ACC112 (cell line): Measurements from ENCODE around the gene COL6A1.
A peak's percentile ranks its signal among the peaks of the same experiment; 100 is the strongest.

ENCODE experiments used
- H2AFZ ChIP-seq: fragments of 200-600 bp; sonication (generic); one replicate; pipeline ENCODE4 v1.6.0; 2017; ENCODE audit warnings: antibody characterized with exemption, low read length; ENCODE audit not compliant: unreplicated experiment
- H3K27ac ChIP-seq: fragments of 200-600 bp; sonication (generic); 2 replicates; pipeline ENCODE4 v1.5.1; 2014; ENCODE audit warnings: low read depth, mild to moderate bottlenecking, antibody characterized with exemption, low read length, moderate library complexity
- H3K27me3 ChIP-seq: fragments of 200-600 bp; sonication (generic); 2 replicates; pipeline ENCODE4 v1.6.1; 2014; ENCODE audit warnings: mild to moderate bottlenecking, antibody characterized with exemption, low read length, moderate library complexity, mixed read lengths; ENCODE audit not compliant: insufficient read depth
- H3K36me3 ChIP-seq: fragments of 200-600 bp; sonication (generic); 2 replicates; pipeline ENCODE4 v1.6.1; 2016; ENCODE audit warnings: mild to moderate bottlenecking, antibody characterized with exemption, low read length, moderate library complexity, mixed read lengths; ENCODE audit not compliant: insufficient read depth
- H3K4me1 ChIP-seq: fragments of 200-600 bp; sonication (generic); one replicate; pipeline ENCODE4 v1.6.1; 2016; ENCODE audit warnings: low read length, mixed read lengths; ENCODE audit not compliant: insufficient read depth, unreplicated experiment, control insufficient read depth
- H3K4me3 ChIP-seq: fragments of 200-600 bp; sonication (generic); 2 replicates; pipeline ENCODE4 v1.5.1; 2014; ENCODE audit warnings: mild to moderate bottlenecking, low read depth, low read length
- H3K79me2 ChIP-seq: fragments of 200-600 bp; sonication (generic); one replicate; pipeline ENCODE4 v1.6.0; 2016; ENCODE audit warnings: low read length; ENCODE audit not compliant: control insufficient read depth, unreplicated experiment, insufficient read depth

The COL6A1 gene

DNA sequence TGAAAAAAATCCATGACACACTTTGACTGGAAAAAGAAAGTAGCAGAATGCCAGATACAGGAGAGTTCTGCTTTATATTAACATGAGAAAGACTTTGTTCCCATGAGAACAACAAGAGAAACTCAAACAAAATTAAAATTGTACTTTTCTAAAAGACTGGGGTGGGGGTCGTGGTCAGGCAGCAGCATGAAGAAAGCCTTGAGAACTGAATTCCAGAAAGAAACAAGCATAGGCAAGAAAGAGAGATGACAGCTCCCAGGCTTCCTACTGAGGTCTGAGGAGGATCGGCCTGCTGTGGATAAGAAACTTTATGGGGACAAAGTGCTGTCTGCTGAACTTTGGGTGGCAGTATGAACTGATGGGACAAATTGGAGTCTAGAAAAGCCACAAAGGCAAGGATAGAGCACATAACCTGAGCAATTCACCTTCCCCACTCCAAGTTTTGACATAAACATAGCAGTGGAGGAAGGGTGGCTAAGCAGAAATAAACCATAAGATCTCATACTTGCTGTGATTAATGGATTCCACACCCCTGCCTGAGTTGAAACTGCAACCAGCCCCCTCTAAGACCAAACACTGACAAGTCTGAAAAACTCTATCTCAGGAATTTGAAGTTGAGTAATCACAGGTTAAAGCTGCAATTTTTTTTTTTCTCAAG is 43.7 kb downstream of the COL6A1 start:
- H3K36me3 ChIP-seq: no peaks in the 10 kb centered on the region
- H3K4me3 ChIP-seq: peak overlapping the region; percentile 2
- H2AFZ ChIP-seq: peak overlapping the region; percentile 5
- peaks cover 25% of the 10 kb centered on the region for H3K4me1 ChIP-seq
- no peaks in the 10 kb centered on the region for H3K79me2 ChIP-seq
- H3K27ac ChIP-seq: peak overlapping the region; percentile 64
- no peaks in the 10 kb centered on the region for H3K27me3 ChIP-seq

DNA sequence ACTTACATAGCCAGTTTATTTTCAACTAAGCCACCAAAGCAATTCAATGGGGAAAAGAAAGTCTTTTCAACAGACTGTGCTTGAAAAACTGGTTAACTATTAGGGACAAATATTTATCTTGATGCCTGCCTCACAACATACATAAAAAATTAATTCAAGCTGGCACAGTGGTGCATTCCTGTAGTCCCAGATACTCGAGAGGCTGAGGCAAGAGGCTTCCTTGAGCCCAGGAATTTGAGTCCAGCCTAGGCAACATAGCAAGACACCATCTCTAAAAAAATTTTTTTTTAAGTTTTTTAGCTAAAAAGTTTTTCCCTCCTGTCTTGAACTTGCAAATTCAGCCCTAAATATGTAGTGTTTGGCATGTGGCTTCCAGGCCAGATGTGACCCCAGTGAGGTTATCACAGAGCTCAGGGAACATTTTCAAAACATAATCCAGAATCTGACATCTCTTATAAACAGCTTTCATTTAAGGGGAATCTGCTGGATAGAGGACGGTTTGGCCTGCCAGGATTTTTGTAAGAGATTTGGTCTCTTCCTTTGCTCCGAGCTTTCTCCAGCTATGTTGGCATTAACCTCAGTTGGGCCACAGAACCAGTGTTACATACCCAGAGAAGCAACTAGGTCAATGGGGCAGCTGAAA is 46.4 kb downstream of the COL6A1 start:
- Histone ChIP-seq H3K36me3 (no peaks in the 10 kb centered on the region), H3K4me3 (no peak overlapping the region), H3K27me3 (no peaks in the 10 kb centered on the region)

DNA sequence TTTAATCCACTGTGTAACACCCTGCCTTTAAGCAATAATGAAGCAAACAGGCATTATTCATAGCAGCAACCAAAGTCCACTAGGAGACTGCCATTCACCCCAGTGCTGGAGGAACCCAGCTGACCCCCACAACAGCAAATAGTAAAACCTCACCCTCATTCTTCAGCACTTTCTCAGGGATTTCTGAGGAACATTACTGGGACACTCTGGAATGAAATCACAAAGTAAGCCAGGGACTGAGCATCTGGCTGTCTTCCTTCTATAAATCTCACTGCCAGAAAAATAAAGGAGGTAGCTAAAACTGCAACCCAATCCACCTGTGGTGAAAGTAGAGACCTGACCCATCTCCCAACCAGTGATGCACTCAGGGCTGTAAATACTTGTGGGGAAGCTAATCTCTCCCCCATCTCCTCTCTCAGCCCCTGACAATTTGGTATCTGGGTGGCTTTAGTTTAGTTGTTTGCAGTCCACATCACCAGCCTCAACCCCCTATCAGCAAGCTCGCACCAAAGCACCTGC is 47.1 kb downstream of the COL6A1 start:
- Histone ChIP-seq H3K27ac (no peak overlapping the region), H3K4me1 (peaks cover 25% of the 10 kb centered on the region), H3K27me3 (no peaks in the 10 kb centered on the region), H2AFZ (no peak overlapping the region), H3K36me3 (no peaks in the 10 kb centered on the region), H3K4me3 (no peak overlapping the region), H3K79me2 (no peaks in the 10 kb centered on the region)

More for the DNA sequence above, 46.4 kb downstream of the COL6A1 start:
- Histone ChIP-seq H3K79me2 (no peaks in the 10 kb centered on the region), H3K27ac (no peak overlapping the region), H3K4me1 (peaks cover 25% of the 10 kb centered on the region), H2AFZ (peak overlapping the region; percentile 7)

DNA sequence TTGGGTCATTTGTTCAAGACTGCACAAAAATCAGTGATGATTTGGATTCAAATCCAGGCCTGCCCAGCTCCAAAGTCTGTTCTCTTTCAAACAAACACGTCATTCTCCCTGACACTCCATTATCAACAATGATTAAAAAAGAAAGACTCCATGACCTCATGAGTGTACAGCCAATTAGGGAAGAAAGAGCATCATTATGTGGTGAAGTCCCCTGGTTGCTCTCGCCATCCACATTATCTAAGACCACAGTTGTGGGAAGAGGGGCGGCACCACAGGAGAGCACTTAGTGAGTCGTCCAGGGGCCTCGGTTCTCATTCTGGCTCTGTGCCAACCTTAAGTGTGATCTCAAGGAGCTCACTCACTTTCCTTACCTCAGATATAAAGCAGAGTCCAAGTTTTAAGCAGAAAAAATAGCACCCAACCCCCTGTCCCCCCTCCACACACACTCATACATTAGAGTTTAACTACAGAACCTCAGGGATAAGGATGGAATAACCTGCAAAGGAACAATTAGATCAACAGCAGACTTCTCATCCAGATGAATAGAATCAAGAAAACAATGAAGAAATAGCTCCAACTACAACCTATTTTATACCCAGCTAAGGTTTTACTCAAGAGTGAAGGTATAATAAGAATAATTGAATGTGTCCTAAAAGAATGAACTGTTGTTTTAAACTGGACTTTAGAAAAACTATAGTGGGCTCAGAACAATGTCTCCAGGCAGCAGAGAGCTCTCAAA is 47.8 kb downstream of the COL6A1 start:
- H3K79me2 ChIP-seq: no peaks in the 10 kb centered on the region
- H3K4me3 ChIP-seq: no peak overlapping the region
- H2AFZ ChIP-seq: no peak overlapping the region
- no peaks in the 10 kb centered on the region for H3K27me3 ChIP-seq
- peaks cover 24% of the 10 kb centered on the region for H3K4me1 ChIP-seq
- H3K36me3 ChIP-seq: no peaks in the 10 kb centered on the region
- H3K27ac ChIP-seq: no peak overlapping the region

DNA sequence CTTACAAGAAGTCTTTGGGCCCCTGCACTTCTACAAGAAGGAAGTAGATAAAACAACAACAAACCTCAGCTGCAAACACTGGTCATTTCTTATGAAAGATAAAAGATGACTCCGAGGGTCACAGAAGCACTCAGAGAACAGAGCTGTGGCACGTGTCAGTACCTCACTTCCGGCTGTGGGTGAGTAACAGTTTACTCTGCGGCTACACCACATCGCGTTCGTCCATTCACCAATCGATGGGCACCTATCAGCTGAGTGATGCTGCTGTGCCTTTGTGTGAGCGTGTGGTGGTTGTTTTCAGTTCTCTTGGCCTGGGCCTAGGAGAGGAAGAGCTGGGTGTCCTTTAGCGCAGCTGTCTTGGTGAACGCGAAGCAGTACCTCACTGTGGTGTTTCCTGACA is 49.9 kb downstream of the COL6A1 start:
- Histone ChIP-seq H3K27me3 (no peaks in the 10 kb centered on the region), H3K4me3 (no peak overlapping the region), H2AFZ (no peak overlapping the region), H3K36me3 (no peaks in the 10 kb centered on the region), H3K4me1 (peaks cover 6% of the 10 kb centered on the region), H3K27ac (no peak overlapping the region), H3K79me2 (no peaks in the 10 kb centered on the region)

DNA sequence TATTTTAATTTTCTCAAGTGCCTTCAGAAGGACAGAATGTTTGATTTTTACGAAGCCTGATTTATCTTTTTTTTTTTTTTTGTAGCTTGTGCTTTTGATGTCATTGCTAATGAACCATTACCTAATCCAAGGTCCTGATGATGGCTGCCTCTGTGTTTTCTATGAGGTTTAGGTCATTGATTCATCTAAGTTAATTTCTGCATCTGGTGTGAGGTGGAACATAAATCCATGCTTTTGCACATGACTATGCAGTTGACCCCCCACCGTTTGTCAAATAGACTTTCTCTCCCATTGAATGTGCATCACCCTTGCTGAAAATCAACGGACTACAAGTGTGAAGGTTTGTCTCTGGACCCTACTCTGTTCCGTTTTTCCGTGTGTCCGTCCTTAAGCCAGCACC is 50.5 kb downstream of the COL6A1 start:
- peaks cover 6% of the 10 kb centered on the region for H3K4me1 ChIP-seq
- no peaks in the 10 kb centered on the region for H3K27me3 ChIP-seq
- no peak overlapping the region for H2AFZ ChIP-seq
- no peak overlapping the region for H3K4me3 ChIP-seq
- H3K27ac ChIP-seq: no peak overlapping the region
- H3K79me2 ChIP-seq: no peaks in the 10 kb centered on the region
- no peaks in the 10 kb centered on the region for H3K36me3 ChIP-seq

DNA sequence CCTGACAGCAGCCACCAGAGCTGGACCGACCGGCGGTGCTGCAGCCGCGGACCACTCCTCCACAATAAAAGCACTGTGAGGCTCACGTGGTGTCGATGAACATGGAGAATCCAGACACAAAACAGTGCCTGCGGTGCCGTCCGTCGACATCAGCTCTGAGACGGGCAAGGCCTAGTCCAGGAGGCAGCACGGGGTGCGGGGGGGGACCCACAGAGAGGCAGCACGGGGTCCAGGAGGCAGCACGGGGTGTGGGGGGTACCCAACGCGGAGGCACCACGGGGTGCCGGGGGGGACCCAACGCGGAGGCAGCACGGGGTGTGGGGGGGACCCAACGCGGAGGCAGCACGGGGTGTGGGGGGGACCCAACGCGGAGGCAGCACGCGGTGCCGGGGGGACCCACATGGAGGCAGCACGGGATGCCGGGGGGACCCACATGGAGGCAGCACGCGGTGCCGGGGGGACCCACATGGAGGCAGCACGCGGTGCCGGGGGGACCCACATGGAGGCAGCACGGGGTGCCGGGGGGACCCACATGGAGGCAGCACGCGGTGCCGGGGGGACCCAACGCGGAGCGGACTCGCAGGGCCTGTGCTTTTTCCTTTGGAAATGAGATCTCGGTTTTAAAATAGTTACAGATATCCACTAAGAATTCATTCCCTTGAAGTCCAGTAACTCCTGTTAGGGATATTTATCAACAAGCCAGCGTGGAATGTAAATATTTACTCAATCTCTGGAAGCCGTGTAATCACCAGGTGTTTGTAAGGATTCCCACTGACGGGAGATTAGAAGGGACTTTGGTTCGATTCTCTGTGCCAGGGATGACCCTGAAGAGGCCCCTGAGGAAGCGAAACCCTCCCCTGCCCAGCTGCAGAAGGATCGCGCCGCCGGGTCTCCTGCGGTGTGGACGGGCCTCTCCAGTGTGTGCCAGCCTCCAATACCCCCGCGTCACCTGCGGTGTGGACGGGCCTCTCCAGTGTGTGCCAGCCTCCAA is 52.1 kb downstream of the COL6A1 start:
- Histone ChIP-seq H2AFZ (no peak overlapping the region), H3K36me3 (no peaks in the 10 kb centered on the region), H3K27ac (no peak overlapping the region), H3K27me3 (no peaks in the 10 kb centered on the region), H3K4me1 (peaks cover 10% of the 10 kb centered on the region), H3K4me3 (no peak overlapping the region), H3K79me2 (no peaks in the 10 kb centered on the region)

DNA sequence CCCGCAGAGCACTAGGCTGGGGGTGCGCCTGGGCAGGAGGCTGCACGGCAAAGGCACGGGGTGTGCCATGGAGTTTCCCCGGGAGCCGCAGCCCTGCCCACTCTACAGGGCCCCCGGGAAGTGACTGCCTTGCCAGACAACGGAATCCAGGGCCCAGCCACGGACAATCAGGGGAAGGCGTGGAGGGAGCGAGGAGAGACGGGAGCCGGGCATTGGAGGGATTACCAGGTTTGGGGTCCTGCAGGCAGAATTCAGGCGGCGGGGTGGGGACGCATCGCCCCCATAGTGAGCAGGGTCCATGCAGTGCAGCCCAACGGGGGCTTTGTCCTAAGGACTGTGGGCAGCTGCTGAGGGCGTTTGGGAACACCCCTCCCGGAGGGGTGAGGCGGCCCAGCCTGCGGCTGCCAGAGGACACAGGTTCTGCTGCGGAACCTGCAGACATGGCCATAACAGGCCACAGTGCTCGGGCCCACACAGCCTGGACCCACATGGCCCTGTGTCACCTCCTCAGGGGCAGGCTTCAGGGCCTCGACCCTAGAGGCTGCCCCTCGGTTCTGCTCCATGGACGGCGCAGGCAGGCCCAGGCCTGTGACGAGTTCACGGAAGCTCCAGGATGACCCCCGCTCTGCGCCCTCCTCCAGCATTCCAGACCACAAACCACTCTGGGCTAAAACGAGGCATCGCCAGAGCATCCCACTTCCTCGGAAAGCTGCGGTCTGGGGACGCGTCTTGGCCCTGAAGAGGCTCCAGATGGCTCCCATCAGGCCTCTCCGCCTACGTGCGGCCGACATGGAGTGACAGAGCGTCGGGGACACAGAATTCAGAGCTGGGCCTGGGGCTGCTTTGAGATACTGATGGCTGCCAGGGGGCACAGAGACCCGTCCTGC is 54.5 kb downstream of the COL6A1 start:
- H3K27ac ChIP-seq: no peak overlapping the region
- H3K27me3 ChIP-seq: no peaks in the 10 kb centered on the region
- peaks cover 18% of the 10 kb centered on the region for H3K4me1 ChIP-seq
- H3K79me2 ChIP-seq: no peaks in the 10 kb centered on the region
- H3K4me3 ChIP-seq: no peak overlapping the region
- H2AFZ ChIP-seq: no peak overlapping the region
- no peaks in the 10 kb centered on the region for H3K36me3 ChIP-seq

DNA sequence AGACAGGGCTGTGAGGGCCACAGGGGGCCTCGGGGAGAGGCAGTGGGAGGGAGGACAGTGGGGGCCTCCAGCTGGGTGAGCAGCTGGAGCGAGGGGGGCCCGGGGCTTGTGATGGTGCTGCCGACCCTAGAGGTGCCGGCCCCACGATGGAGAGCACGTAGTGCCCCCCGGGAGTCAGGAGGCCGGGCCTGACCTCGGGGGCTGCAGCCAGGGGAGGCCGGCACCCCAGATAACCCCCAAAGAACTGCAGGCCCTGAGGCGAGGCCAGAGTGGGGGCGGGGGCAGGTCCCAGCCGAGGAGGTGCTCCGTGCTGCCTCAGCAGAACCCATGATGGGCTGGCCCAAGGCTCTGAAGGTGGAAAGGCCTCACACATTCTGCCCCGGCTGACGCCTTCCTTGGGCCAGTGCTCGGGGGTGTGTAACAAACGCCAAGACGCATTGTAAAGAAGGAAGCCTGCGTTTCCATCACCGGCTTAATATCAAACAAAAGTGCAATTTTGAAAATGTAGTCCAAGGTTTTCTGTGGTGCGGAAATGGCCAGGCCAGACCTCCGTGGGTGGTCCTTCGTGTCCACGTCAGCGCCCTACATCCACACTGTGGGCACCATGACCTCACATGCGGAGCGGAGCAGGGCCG is 55.2 kb downstream of the COL6A1 start:
- no peak overlapping the region for H3K27ac ChIP-seq
- H2AFZ ChIP-seq: no peak overlapping the region
- peaks cover 18% of the 10 kb centered on the region for H3K4me1 ChIP-seq
- no peaks in the 10 kb centered on the region for H3K79me2 ChIP-seq
- H3K36me3 ChIP-seq: no peaks in the 10 kb centered on the region
- no peak overlapping the region for H3K4me3 ChIP-seq
- no peaks in the 10 kb centered on the region for H3K27me3 ChIP-seq
